ENCODE results near the gene SPDYE1.
A peak's percentile ranks its signal among the peaks of the same experiment; 100 is the strongest.

The SPDYE1 gene

GRCh38 chr7:44045226-44046014, 47.7 kb downstream of the SPDYE1 start:
- peak in 1 of 2 donors; percentile 32 for DNase-seq

GRCh38 chr7:44046321-44047061, 48.8 kb downstream of the SPDYE1 start:
- peak; percentile 62 to 85 for DNase-seq

GRCh38 chr7:44048031-44048795, 50.5 kb downstream of the SPDYE1 start:
- no peak for DNase-seq

- DNase-seq = no peak
These were observed 52.6 kb downstream of the SPDYE1 start for GRCh38 chr7:44050121-44050914.

DNA sequence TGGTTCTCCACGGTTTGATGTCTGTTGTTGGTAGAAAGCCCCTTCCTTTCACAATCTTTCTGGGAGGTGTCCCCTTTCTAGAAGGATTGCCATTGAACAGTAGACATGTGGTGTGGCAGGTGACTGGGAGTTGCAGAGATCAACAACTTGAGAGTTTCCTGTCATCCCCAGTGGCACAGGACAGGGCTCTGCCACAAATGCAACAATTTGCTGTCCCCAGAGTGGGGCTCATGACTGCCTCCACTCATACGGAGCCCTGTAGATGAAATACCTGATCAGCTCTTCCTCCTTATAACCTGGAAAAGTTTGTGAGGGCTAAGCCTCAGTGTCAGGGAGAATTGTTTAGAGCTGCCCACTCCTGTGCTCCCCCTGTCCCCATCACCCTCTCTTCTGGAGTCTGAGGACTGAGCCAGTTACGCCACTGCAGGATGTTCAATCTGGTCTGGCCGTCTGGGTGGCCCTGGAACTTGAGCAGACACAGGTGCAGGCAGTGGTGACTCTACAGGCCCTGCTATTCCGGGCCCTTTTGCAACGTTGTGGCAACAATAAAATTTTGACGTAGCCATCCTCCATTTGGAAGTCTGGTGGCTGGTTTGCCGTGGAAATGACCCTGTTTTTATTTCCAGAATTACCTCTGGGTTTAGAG, 53.3 kb downstream of the SPDYE1 start:
- DNase-seq = no peak

GRCh38 chr7:44051611-44052220, 54.0 kb downstream of the SPDYE1 start:
- DNase-seq = no peak

- DNase-seq = peak in 1 of 2 donors; percentile 9
These were observed 55.2 kb downstream of the SPDYE1 start for GRCh38 chr7:44052771-44053365.

DNA sequence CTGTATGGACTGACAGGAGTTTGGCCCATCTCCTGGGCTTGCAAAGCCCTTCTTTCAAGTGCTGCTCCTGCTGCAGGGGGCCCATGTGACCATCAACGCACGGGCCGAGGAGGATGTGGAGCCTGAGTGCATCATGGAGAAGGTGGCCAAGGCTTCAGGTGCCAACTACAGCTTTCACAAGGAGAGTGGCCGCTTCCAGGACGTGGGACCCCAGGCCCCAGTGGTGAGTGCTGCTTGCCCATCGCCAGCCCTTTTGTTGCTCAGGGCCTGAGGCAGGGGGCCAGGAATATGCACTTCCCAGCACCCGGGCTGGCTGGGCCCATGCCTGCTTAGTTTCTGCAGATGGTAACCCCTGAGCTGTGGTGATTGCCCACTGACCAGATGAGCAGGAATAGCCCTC, 59.0 kb downstream of the SPDYE1 start:
- no peak for DNase-seq

- no peak for DNase-seq
These were observed 59.6 kb downstream of the SPDYE1 start for GRCh38 chr7:44057181-44057848.

- DNase-seq = peak in 1 of 2 donors; percentile 31
These were observed 60.4 kb downstream of the SPDYE1 start for GRCh38 chr7:44057849-44058758.

DNA sequence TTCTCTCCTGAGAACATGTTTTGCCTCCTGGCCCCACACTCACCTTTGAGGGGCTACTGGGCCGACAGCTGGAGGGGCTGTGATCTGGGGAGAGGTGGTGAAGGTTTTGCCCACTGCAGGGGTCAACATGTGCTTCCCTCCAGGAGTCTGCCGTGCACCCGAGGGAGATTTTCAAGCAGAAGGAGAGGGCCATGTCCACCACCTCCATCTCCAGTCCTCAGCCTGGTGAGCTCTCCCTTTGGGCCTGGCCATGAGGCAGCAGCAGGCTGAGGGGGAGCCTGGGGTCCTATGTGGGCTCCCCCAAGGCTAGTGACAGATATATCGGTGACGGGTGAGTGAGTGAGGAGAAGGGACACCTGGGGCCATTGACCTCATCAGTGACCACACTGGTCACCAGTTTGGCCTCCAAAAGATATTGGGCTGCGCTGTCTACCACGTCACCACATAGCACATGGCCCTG, 61.1 kb downstream of the SPDYE1 start:
- DNase-seq = no peak

GRCh38 chr7:44059219-44060090, 61.8 kb downstream of the SPDYE1 start:
- DNase-seq = peak in 1 of 2 donors; percentile 64
